WI38 (cell line): ENCODE measurements around the gene SAMD4A.

Experiments
- H3K4me3 ChIP-seq: 2 replicates; pipeline ENCODE4 v1.5.1; 2011; ENCODE audit warnings: low read depth, mild to moderate bottlenecking, control low read depth, low read length
- CTCF ChIP-seq: IDR thresholded peaks from 2 replicates; pipeline ENCODE4 v1.5.1; 2012; ENCODE audit warnings: low read depth, mild to moderate bottlenecking, control low read depth, low read length

The SAMD4A gene

DNA sequence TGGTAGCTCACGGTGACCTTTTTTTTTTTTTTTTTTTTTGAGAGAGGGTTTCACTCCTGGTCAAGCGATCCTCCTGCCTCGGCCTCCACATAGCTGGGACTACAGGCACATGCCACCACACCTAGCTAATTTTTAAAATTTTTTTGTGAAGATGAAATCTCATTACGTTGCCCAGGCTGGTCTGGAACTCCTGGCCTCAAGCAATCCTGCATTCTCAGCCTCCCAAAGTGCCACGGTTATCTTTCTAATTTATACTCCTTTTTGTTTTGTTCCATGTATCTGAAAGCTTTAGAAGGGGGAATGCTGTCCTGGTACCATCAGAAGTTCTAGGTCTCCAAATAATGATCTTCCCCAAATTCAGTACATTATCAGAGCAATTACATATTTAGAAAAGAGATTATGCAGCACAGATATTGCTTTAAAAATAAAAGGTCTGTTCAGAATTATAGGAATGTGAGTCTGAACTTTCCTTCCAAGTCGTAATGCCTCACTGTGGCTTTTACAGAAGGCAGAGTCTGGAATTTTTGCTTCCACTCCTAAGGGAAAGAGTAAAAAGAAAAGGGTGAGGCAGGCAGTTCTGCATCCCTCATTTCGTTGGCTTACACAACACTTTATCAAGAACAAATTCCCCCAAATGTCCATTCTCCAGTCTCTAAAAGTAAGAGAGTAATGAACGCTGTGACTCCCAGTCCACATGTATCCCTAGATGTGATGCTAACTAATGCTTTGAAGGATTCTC, 262.7 kb downstream of the SAMD4A start:
- no peak for TF ChIP-seq CTCF
- no peak overlapping the region for H3K4me3 ChIP-seq

DNA sequence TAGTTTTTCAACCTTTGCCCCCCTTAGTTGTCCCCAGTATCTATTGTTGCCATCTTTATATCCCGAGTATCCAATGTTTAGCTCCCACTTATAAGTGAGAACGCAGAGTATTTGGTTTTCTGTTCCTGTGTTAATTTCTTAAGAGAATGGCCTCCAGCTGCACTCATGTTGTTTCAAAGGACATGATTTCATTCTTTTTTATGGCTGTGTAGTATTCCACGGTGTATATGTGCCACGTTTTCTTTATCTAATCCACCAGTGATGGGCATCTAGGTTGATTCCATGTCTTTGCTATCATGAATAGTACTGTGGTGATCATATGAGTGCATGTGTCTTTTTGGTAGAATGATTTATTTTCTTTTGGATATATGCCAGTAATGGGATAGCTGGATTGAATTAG, 263.7 kb downstream of the SAMD4A start:
- no peak overlapping the region for H3K4me3 ChIP-seq
- no peak for TF ChIP-seq CTCF

DNA sequence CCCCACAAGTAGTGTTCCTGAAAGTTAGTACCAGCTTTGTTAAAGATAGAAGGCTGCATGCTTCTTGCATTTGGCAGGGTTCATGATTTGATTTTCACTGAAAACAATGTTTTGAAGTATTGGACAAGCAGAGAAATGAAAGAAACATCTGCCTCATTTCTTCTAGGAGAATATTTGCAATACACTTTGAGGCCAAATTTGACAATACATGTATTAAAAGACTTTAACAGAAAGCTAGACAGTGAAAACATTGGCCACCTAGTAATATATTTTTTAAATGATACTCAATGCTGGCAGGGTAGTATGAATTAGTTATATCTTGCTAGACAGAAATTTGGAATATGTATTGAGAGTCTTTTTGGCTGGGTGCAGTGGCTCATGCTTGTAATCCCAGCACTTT, 267.2 kb downstream of the SAMD4A start:
- TF ChIP-seq CTCF, result no peak
- no peak overlapping the region for H3K4me3 ChIP-seq

DNA sequence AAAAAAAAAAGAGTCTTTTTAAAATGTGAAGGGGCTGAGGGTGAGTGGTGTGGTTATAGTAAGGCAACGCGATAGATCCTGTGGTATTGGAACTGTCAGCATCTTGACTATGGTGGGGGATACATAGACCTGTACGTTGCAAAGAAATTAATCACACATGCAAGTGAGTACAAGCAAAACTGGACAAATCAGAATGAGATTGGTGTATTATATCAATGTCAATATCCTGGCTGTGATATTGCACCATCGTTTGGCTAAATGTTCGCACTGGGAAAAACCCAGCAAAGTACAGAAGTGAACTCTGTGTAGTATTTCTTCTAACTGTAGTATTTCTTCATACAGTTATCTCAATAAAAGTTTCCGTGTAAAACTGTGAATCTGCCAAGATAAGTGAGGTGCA, 267.8 kb downstream of the SAMD4A start:
- no peak for TF ChIP-seq CTCF
- no peak overlapping the region for H3K4me3 ChIP-seq

DNA sequence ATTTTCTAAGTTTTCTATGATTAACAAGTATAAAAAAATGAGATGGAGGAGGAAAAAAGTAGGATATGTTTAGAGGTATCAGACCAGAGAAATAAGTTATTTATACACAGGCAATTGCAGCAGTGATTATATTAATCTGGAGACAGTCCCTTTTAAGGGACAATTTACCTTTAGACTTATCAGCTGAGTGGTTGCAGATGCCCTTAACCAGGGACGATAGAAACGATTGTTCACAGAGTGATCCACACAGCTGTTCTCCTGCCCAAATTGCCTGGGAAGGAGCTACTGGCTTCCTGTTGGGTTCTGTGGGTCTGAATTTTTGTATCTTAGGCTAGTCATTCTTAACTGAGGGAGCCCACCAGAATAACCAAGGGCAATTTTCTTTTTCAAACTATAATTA, 269.3 kb downstream of the SAMD4A start:
- H3K4me3 ChIP-seq, result no peak overlapping the region
- no peak for TF ChIP-seq CTCF

GRCh38 chr14:54837508-54838149, 270.7 kb downstream of the SAMD4A start:
- H3K4me3 ChIP-seq, result no peak overlapping the region
- no peak for TF ChIP-seq CTCF

- no peak overlapping the region for H3K4me3 ChIP-seq
- TF ChIP-seq CTCF, result no peak
Measured at GRCh38 chr14:54838931-54839512, 272.1 kb downstream of the SAMD4A start.
